ENCODE results near the gene NOC2L.
"Not testable (repeated sequence)": the region's sequence is repeated elsewhere in the genome, so short reads cannot be mapped to it uniquely, and the experiment has no call there.

The NOC2L gene

DNA sequence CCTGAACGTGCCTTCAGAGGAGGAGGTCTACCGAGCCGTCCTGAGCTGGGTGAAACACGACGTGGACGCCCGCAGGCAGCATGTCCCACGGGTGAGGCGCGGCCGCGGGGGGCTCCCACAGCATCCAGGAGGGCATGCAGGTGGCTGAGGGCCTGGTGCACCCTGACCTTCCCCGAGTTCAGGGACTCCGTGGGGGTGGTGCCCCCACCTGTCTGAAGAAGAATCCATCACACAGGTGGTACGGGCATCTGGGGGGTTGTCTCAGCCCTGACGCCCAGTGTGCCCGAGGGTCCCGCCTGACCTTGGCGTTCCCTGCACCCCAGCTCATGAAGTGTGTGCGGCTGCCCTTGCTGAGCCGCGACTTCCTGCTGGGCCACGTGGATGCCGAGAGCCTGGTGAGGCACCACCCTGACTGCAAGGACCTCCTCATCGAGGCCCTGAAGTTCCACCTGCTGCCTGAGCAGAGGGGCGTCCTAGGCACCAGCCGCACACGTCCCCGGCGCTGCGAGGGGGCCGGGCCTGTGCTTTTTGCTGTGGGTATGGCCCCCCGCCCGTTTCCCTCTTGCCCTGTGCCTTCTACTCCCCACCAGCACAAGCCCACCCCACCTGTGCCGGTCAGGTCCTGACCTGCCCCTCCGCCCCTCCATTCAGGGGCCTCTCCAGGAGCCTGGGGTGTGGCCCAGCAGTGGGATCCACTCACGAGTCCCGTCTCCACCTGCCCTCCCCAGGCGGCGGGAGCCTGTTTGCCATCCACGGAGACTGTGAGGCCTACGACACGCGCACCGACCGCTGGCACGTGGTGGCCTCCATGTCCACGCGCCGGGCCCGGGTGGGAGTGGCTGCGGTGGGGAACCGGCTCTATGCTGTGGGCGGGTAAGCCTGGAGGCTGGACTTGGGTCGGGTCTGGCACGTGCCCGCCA is 3.6 kb upstream of the NOC2L start:
- DNase-seq (ENCODE audit: low spot score) = no peak

- DNase-seq (ENCODE audit: low spot score) = no peak
Observed at GRCh38 chr1:961132-961669, 2.1 kb upstream of the NOC2L start.

DNA sequence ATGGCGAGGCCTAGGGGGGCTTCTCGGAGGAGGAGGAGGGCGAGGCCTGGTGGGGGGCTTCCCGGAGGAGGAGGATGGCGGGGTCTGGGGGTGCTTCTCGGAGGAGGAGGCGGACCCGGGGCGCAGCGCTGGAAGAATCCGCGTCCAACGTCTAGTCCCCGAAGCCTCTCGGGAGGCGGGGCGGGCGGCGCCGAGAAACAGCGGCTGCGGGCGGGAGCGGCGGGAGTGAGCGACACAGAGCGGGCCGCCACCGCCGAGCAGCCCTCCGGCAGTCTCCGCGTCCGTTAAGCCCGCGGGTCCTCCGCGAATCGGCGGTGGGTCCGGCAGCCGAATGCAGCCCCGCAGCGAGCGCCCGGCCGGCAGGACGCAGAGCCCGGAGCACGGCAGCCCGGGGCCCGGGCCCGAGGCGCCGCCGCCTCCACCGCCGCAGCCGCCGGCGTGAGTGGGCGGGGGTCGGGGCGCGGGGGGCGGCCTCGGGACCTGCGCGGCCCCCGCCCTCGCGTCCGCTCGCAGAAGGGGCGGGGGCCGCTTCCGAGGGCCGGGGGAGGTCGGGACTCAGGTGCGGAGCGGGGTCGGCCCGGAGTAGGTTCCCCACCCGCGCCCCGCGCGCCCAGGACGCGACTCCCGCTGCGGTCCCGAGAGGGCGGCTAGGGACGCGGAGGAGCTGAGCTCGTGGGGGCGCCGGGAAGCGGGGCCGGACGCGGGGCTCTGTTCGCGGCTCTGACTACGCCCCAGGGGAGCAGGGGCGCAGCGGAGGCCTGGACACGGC is 1.5 kb upstream of the NOC2L start, which contains the start of gene KLHL17:
KLHL17 (plus strand) TSS at position 222 of the 769 bp plus-strand sequence; CDS start at position 332, 110 bp downstream.
- peak; percentile 67 for DNase-seq (ENCODE audit: low spot score)

GRCh38 chr1:959731-960362 is 791 bp upstream of the NOC2L start:
- DNase-seq (ENCODE audit: low spot score) = no peak

- no peak for DNase-seq (ENCODE audit: low spot score)
Observed at GRCh38 chr1:956636-957035, 2.4 kb downstream of the NOC2L start.

DNA sequence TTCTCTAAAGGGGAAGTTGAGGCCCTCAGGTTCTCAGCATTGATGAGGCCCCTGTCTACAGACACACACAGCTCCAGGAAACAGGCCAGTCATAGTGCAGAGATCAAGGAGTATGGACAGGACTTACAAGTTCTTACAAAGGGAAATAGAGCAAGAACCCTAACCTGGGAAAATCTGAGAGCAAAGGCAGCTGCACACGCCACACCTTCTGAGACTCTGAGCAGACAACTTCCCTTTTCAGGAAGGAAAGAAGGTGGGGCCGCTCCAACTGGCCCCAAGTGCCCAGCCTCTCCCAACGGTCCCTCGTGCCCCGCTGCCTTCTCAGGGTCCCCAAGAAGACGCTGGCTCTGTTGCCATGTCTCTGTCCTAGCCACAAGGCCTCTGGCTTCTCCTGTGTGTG is 3.6 kb downstream of the NOC2L start:
- DNase-seq (ENCODE audit: low spot score) = no peak

DNA sequence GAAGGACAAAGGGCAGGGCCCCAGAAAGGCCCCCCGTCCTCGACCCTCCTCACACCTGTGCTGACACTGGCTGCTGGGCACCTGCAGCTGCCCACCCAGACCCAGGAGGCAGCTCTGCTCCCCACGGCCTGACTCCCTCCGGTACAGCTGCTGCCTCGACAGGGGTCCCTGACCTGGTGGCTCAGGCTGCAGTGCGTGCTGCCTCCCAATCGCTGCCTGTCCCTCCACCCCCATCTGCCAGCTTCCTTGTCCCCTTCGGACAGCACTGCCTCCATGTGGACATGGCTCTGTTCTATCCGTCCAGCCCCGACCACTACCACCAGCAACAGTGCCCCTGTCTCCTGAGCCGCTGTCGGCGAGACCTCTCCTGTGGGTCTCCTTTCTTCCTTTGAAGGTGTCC is 4.1 kb downstream of the NOC2L start:
- no peak for DNase-seq (ENCODE audit: low spot score)

DNA sequence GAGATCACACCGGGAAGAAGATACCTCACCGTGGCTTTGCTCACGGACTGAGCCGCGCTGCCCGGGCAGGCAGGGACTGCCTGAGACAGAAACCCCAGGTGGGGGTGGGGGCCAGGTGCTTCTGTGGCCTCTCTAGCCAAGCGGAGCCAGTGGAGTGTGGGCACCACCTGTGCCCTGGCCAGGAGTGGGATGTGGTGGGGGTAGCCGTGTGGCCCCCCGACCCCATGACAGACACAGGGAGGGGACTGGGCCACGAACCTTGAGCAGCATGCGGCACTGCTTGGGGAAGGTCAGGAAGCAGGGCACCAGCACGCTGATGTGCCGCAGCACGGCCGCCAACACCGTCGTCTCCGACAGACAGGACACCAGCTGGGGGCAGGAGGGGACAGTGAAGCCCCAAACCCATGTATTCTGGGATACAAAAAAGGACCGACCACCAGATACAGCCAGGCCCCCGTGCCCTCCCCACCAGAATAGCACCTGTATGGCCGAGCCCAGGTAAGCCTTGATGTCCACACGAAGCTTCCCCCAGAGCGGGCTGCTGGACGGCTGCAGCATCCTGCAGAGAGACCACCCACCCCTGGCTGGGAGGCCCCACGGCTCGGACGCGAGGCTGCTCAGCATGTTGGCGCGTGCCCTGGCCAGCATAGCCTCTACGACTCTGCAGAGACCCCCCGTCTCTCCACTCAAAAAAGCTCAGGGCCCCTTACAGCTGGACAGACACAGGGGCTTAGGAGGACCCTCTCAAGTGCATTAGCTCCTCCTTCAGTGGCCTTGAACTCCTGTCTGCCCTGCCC is 5.3 kb downstream of the NOC2L start:
- DNase-seq (ENCODE audit: low spot score) = no peak

DNA sequence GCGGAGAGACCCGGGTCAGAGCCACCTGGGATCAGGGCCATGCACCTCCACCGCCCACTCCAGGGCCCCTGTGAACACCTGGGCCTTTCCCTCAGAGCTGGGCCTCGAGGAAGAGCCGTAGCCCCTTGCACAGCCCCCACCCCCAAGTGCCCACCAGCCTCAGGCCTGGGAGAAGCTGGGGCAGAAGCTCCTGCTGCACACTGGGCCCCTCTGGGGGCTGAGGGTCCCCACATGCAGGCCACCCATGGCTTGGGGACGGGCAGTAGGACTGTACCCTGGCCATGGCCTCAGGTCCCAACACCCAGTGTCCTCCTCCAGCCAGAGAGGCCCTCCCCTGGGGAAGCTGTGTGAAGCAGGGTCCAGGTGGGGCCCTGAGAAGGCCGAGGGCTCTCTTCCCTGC is 6.5 kb downstream of the NOC2L start:
- no peak for DNase-seq (ENCODE audit: low spot score)

GRCh38 chr1:952201-952600 is 6.9 kb downstream of the NOC2L start:
- no peak for DNase-seq (ENCODE audit: low spot score)

DNA sequence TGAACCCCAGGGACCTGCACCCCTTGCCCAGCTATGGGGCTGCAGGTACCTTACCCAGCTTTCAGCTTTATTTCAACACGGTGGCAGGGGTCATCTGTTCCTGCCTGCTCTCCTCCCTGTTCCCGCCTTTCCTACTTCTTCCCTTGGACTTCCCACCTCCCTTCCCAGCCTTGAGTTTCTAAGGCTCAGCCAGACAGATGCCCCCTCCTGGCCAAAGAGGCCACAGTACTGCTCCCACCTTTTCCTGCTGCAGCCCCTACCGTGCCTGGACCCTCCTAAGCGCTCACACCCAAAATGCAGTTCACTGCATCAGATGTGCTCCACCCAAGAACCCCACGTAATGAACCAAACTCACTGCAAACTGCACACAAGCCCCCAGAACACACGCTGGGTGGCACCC is 7.7 kb downstream of the NOC2L start:
- no peak for DNase-seq (ENCODE audit: low spot score)

- no peak for DNase-seq (ENCODE audit: low spot score)
Observed at GRCh38 chr1:950881-951280, 8.2 kb downstream of the NOC2L start.

GRCh38 chr1:950268-950667 is 8.8 kb downstream of the NOC2L start:
- no peak for DNase-seq (ENCODE audit: low spot score)

- no peak for DNase-seq (ENCODE audit: low spot score)
Observed at GRCh38 chr1:947958-948357, 11.1 kb downstream of the NOC2L start.

DNA sequence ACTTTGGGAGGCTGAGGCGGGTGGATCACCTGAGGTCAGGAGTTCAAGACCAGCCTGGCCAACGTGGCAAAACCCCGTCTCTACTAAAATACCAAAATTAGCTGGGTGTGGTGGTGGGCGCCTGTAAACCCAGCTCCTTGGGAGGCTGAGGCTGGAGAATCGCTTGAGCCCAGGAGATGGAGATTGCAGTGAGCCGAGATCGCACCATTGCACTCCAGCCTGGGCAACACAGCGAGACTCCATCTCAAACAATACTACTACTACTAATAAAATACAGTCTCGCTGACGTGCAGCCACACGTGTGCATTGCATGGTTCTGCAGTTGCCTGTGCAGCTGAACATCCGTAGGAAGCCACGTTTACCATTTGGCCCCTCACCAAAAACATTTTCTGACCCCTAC is 12.2 kb downstream of the NOC2L start:
- not testable (repeated sequence) for DNase-seq (ENCODE audit: low spot score)

DNA sequence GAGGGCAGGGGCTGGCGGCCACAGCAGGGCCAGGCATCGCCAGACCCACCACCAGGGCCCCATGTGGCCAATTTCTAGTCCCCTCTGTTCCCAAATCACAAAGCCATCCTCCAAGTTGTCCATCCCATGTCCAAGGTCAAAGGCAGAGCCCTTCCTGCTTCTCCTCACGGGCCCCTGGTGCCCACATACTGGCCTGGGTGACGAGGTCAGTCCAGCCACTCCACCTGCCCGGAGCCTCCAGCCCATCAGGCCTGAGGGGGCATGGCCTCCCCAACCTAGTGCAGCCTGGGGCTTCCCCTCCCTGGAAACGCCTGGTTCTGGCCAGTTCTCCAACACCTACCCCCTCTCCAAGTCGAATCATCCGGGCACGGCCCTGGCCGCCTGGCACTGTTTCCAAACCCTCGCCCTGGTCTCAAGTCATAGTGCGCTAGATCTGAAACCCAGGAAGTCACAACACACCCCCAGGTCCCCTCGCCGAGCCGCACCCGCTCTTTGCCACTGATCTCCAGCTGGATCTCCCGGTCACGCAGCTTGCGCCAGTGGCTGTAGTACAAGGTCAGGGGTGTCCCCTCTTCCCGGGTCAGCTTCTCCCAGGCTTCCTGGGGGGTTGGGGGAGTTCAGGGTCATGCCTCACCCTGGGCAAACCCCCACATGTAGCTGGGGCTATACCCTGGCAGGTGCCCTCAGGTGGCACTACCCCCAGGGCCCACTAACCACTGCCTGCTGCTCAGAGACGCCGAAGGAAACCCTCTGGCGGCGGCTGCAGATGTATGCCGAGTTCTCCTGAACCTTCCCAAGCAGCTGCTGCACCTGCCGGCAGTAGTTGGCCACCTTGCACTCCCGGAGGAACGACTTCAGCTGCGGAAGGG is 13.1 kb downstream of the NOC2L start:
- no peak for DNase-seq (ENCODE audit: low spot score)

GRCh38 chr1:944341-945325 is 14.4 kb downstream of the NOC2L start:
- no peak for DNase-seq (ENCODE audit: low spot score)

- DNase-seq (ENCODE audit: low spot score) = no peak
Observed at GRCh38 chr1:943545-944340, 15.3 kb downstream of the NOC2L start.
